ENCODE measurements around the gene MAFB.

DNA sequence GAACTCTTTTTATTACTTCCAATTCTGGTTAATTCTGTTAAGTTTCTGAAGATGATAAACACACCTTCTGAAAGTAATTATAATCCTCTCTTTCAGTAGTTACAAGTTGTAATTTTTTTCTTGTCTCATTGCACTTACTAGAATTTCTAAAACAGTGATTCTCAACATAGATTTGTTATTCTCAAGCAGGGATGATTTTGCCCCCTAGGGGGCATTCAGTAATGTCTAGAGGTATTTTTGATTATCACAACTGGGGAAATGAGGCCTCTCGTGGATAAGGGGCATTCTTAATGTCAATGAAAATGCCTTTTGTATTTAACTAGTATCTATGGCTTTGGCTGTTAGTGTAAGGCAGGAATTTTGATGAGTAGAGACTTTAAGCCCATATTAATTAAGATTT lies 39.4 kb upstream of the MAFB start:
- TF ChIP-seq, protein P1, sequence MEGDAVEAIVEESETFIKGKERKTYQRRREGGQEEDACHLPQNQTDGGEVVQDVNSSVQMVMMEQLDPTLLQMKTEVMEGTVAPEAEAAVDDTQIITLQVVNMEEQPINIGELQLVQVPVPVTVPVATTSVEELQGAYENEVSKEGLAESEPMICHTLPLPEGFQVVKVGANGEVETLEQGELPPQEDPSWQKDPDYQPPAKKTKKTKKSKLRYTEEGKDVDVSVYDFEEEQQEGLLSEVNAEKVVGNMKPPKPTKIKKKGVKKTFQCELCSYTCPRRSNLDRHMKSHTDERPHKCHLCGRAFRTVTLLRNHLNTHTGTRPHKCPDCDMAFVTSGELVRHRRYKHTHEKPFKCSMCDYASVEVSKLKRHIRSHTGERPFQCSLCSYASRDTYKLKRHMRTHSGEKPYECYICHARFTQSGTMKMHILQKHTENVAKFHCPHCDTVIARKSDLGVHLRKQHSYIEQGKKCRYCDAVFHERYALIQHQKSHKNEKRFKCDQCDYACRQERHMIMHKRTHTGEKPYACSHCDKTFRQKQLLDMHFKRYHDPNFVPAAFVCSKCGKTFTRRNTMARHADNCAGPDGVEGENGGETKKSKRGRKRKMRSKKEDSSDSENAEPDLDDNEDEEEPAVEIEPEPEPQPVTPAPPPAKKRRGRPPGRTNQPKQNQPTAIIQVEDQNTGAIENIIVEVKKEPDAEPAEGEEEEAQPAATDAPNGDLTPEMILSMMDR (IDR thresholded peaks at IDR 0.05; ENCODE audit: low read depth, low read length, missing input control) = no peak
- TF ChIP-seq, protein P2, sequence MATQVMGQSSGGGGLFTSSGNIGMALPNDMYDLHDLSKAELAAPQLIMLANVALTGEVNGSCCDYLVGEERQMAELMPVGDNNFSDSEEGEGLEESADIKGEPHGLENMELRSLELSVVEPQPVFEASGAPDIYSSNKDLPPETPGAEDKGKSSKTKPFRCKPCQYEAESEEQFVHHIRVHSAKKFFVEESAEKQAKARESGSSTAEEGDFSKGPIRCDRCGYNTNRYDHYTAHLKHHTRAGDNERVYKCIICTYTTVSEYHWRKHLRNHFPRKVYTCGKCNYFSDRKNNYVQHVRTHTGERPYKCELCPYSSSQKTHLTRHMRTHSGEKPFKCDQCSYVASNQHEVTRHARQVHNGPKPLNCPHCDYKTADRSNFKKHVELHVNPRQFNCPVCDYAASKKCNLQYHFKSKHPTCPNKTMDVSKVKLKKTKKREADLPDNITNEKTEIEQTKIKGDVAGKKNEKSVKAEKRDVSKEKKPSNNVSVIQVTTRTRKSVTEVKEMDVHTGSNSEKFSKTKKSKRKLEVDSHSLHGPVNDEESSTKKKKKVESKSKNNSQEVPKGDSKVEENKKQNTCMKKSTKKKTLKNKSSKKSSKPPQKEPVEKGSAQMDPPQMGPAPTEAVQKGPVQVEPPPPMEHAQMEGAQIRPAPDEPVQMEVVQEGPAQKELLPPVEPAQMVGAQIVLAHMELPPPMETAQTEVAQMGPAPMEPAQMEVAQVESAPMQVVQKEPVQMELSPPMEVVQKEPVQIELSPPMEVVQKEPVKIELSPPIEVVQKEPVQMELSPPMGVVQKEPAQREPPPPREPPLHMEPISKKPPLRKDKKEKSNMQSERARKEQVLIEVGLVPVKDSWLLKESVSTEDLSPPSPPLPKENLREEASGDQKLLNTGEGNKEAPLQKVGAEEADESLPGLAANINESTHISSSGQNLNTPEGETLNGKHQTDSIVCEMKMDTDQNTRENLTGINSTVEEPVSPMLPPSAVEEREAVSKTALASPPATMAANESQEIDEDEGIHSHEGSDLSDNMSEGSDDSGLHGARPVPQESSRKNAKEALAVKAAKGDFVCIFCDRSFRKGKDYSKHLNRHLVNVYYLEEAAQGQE (IDR thresholded peaks at IDR 0.05) = no peak
- no peak for TF ChIP-seq RAD21 (IDR thresholded peaks at IDR 0.05)
- TF ChIP-seq, protein P3, sequence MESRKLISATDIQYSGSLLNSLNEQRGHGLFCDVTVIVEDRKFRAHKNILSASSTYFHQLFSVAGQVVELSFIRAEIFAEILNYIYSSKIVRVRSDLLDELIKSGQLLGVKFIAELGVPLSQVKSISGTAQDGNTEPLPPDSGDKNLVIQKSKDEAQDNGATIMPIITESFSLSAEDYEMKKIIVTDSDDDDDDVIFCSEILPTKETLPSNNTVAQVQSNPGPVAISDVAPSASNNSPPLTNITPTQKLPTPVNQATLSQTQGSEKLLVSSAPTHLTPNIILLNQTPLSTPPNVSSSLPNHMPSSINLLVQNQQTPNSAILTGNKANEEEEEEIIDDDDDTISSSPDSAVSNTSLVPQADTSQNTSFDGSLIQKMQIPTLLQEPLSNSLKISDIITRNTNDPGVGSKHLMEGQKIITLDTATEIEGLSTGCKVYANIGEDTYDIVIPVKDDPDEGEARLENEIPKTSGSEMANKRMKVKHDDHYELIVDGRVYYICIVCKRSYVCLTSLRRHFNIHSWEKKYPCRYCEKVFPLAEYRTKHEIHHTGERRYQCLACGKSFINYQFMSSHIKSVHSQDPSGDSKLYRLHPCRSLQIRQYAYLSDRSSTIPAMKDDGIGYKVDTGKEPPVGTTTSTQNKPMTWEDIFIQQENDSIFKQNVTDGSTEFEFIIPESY (IDR thresholded peaks at IDR 0.05) = no peak
- TF ChIP-seq GABPA (IDR thresholded peaks at IDR 0.05 in 1 of 2, conservative IDR thresholded peaks at IDR 0.05 in 1 of 2) = no peak
- TF ChIP-seq, protein P4, sequence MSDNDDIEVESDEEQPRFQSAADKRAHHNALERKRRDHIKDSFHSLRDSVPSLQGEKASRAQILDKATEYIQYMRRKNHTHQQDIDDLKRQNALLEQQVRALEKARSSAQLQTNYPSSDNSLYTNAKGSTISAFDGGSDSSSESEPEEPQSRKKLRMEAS (IDR thresholded peaks at IDR 0.05) = no peak
- TF ChIP-seq, protein P5, sequence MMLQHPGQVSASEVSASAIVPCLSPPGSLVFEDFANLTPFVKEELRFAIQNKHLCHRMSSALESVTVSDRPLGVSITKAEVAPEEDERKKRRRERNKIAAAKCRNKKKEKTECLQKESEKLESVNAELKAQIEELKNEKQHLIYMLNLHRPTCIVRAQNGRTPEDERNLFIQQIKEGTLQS (IDR thresholded peaks at IDR 0.05) = no peak
- no peak for TF ChIP-seq HNF4G (IDR thresholded peaks at IDR 0.05)
- TF ChIP-seq YY1 (IDR thresholded peaks at IDR 0.05) = no peak
- no peak for TF ChIP-seq JUND (IDR thresholded peaks at IDR 0.05)
- no peak for TF ChIP-seq SP1 (IDR thresholded peaks at IDR 0.05)

Measured in liver (tissue), 3 donors.